ENCODE results near the gene ATG4D.

- TF ChIP-seq CTCF (tag by site-specific recombination; IDR thresholded peaks at IDR 0.05) (no peak), ZNF140 (tag by site-specific recombination; IDR thresholded peaks at IDR 0.05) (no peak), ZBTB49 (tag by site-specific recombination; IDR thresholded peaks at IDR 0.05; ENCODE audit: low read depth) (no peak), ZNF449 (tag by site-specific recombination; IDR thresholded peaks at IDR 0.05) (no peak), SETDB1 (IDR thresholded peaks at IDR 0.05; ENCODE audit: insufficient read length, low read length) (no peak), ZNF211 (tag by site-specific recombination; IDR thresholded peaks at IDR 0.05; ENCODE audit: low read depth) (no peak), ZNF585B (tag by site-specific recombination; IDR thresholded peaks at IDR 0.05) (no peak), GLIS1 (tag by site-specific recombination; IDR thresholded peaks at IDR 0.05) (no peak), ZNF704 (tag by site-specific recombination; IDR thresholded peaks at IDR 0.05) (no peak), REST (tag by site-specific recombination; IDR thresholded peaks at IDR 0.05) (no peak), ZNF596 (tag by site-specific recombination; IDR thresholded peaks at IDR 0.05) (no peak)
These were observed 30.8 kb downstream of the ATG4D start for GRCh38 chr19:10574462-10574861.
